ENCODE results near the gene PTPN22.
A peak's percentile ranks its signal among the peaks of the same experiment; 100 is the strongest.
"Not testable (repeated sequence)": the region's sequence is repeated elsewhere in the genome, so short reads cannot be mapped to it uniquely, and the experiment has no call there.

The PTPN22 gene

DNA sequence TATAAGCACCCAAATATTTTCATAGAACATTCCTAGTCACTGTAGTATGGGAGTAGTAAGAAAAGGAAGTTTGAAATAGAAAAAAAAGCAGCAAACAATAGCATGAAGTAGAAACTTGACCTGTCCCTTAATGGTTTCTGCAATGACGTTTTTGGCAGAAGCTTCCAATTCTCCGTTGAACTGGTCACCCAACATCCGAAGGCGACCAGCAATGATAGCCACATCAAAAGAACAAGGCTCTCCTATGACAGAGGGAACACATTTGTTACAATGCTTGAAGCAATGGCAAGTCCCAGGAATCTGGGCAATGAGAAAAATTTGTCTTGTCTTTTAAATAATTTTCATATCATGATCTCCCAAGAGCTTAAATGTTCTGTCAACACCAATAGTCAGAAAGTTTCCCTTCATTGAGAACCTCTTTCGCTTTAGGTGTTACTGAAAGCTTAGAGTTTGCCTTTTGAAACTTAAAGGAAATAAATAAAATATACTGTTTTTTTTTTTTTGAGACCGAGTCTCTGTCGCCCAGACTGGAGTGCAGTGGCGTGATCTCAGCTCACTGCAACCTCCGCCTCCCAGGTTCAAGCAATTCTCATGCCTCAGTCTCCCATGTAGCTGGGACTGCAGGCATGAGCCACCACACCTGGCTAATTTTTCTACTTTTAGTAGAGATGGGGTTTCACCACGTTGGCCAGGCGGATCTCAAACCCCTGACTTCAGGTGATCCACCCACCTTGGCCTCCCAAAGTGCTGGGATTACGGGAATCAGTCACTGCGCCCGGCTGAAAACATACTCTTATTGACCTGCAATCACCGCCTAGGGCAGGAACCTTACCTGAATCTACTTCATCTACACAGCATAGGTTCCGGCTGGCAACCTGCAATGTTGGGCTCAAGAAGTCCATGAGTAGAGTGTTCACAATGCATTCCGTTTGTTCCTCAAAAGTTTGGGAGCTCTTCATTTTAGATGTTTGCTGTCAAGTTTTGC is 15.2 kb upstream of the PTPN22 start:
- no peak for DNase-seq

DNA sequence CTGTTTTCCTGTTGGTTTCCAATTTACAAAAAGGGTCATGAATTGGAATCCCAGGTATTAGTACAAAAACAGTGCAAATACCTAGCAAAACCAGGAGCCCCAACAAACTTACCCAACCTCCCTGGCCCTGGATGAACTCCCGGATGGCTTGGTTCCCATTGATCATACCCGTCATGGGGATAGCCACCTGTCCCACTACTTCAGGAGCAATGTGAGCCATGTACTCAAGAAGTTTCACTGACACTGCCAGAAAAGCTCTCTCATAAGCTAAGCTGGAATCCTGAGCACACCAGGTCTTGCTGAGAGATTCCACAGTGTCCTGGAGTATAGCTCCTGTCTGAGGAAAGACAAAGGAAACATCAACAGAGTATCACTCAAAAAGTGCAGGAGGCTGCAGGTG is 10.1 kb upstream of the PTPN22 start:
- DNase-seq = no peak

DNA sequence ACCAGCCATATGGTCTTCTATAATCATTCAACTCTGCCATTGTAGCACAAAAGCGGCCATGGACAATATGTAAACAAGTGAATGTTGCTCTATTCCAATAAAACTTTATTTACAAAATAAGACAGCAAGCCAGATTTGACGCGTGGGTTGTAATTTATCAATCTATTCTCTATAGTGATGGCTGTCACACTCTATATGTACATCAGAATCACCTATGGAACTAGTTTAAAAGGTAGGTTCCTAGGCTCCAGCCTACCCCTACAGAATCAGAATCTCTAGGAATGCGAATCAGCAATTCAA is 8.2 kb upstream of the PTPN22 start:
- no peak for DNase-seq

DNA sequence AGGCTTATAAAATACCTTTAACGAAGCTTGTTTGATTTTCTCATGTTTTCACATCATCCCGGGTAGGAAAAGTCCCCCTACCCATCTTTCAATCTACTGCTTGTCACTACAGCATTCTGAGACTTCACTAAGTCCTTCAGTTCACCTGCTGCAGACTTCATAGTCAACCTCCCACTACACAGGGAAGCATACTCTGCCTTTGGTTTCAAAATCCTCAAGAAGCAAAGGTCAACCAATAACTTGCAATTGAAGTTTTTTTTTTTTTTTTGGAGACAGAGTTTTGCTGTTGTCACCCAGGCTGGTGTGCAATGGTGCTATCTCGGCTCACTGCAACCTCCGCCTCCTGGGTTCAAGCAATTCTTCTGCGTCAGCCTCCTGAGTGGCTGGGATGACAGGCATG is 4.7 kb upstream of the PTPN22 start:
- no peak for DNase-seq

DNA sequence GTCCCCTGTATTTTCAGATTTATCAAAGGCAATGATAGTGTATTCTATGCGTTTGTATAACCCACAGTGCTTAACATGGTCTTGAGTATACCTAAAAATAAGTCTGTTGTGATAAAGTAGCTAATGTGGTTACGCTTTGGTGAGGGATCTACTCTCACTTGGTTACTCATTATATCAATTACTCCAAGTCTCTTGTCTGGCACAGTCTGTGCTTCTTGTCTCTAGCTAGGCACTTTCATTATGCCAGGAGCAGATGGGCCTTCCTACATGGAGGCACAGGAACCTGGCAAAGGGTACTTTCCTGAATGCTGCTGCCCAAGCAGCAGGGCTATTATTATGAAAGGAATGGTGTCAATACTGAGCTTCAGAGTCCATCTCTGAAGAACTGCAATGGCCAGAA is 4.2 kb upstream of the PTPN22 start:
- no peak for DNase-seq

DNA sequence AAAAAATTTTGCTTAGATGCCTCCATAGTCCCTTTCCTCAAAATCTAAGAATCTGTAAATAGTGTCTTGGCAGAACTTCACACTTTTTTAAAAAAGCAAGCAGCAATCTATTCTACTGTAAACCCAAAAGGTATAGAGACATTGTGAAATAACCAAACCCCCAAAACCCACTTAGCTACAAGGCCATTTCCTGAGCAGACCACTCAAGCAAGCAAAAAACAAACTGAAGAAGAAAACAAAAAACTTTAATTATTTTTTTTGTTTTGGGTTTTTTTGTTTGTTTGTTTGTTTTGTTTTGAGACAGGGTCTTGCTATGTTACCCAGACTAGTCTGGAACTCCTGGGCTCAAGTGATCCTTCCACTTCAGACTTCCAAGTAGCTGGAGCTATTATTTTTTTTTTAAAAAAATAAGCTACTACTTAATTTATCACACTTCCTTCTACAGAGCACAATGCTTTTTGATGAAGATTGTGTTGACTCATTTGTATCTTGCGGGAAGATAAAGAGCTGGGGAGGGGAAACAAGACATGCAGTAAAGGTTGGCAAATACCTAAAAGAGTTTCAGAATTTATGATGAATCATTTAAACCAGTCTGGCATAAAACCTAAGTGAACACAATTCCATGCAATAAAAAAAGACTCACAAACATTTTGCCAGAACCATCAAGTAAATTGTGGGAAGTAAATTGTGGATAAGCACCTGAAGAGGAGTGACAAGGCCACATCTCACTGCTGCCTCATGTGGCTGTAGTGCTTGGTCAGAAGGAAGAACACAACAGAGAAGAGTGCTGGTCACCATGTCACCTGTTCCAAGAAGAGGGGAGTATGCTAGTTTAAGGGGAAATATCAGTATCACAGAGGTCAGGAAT is 2.7 kb upstream of the PTPN22 start:
- peak; percentile 21 for DNase-seq

DNA sequence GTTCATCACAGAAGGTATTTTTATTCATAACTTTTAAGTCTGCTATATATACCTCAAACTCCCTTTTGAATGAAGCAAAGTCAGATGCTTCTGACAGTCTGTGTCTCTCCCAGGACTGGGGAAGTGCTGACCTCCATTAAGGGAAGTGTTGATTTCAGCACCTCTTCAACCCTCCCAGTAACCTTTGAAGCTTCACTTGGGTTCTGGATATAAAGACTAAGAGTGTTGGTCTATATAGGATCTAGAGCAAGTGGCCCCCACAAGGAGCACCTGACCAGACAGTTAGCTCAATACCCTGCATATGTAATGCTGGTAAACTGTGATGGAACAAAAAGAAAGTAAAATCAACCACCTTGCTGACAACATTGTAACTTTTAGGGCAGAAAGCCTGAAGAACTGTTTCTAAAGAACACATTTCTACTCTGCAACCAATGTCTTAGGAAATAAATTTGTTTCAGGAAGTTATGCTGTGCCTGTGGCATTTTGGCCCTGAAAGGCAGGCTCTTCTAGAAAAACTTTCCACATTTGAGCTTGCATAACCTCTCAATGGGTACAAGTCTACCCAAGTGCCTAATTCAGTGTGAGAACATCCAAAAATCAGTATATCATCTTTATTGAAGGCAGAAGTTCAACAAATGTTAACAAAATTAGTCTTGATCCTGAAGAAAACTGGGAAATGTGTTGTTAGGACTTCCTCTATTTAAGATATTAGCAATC is 865 bp upstream of the PTPN22 start:
- DNase-seq = peak; percentile 24

DNA sequence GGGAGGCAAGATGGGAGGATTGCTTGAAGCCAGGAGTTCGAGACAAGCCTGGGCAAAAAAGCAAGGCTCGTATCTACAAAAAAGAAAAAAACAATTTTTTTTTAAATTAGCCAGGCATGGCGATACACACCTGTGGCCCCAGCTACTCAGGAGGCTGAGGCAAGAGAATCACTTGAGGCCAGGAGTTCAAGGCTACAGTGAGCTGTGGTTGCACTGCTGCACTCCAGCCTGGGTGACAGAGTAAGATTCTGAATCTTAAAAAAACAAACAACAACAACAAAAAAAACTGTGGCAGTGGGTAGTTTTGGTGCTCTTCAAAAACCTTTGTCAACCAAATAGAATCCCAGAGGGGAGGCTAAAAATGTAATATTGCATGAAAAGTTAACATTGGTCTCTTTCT is 734 bp downstream of the PTPN22 start:
- DNase-seq = no peak

DNA sequence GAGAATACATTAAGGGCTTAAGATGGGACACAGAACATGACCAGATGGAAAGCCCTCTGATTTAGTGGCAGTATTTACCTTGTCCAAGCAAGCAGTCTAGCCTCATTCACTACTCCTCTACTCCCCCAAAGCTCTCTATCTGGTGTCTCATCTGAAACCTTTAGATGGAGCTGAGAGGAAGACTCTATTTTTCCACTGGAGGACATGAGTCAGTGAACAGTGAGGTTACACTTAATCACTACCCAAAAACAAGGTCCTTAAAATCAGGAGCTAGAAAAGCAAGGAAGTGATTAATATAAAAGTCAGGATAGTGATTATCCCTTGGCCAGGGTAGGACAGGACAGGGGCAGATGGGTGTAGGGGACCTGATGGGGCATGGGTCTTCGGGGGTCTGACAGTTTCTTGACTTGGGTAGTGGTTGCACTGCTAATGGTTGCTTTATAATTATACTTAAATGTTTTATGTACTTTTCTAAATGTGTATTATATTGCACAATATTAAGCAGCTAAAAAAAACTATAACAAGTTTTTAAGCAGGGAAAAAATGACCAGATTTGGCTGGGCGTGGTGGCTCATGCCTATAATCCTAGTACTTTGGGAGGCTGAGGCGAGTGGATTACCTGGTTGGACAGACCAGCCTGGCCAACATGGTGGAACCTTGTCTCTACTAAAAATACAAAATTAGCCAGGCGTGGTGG is 3.0 kb downstream of the PTPN22 start:
- no peak for DNase-seq

DNA sequence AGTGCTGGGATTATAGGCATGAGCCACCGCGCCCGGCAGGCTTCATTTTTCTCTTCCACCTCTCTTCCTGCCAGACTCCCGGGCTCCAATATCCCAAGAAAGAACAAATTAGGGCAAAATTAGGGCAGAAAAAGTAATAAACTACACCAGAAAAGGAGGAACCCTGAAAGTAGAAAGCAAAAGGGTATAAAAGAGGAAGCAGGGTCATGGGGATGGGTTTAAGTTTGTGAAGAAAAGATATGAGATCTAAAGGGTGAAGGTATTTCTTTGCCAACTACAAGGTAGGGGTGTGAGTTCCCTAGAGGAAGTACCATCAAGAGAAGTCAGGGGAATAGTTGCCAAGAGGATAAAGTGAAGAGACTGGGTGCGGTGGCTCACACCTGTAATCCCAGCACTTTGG is 9.9 kb downstream of the PTPN22 start:
- no peak for DNase-seq

DNA sequence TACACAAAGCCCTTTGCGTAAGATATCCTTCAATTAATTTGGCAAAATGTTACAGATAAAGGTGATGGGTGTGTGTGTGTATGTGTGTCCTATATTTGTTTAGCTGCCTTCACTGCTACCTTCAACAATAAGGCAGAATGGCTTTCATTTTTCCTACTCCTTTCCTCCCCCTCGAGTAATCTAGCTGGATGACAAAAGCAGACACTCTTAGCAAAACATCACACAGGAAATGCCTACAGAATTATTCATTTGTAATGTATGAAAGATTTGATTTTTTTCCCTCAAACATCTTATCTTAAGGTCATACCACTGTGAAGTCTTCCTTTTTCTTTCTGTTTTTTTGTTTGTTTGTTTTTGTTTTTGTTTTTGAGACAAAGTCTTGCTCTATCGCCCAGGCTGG is 10.6 kb downstream of the PTPN22 start:
- DNase-seq = no peak

DNA sequence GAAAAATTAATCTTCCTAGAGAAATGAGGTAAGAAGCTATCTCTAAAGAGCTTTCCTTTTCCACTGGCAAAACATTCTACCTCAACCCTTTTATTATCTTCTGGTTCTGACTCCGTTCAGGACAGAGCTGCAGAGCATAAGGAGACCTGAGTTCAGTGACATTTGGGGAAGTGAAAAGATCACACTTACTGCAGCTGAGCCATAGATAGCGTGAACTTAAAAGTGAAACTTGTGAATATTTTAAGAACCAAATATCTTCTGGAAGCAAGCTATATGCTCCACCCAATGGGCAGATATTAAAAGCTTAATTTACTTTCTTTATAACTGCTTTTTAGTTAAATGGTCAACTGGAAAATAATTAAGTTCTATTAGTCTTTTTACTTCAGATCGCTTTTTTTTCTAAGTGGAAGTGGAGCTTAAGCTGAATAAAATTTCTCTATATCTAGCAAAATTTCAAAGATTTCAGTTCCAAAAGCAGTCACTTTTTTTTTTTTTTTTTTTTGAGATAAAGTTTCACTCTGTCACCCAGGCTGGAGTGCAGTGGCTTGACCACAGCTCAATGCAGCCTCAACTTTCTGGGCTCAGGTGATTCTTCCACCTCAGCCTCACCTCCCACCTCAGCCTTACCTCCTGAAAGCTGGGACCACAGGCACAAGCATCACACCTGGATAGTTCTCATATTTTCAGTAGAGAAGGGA is 11.9 kb downstream of the PTPN22 start:
- no peak for DNase-seq

DNA sequence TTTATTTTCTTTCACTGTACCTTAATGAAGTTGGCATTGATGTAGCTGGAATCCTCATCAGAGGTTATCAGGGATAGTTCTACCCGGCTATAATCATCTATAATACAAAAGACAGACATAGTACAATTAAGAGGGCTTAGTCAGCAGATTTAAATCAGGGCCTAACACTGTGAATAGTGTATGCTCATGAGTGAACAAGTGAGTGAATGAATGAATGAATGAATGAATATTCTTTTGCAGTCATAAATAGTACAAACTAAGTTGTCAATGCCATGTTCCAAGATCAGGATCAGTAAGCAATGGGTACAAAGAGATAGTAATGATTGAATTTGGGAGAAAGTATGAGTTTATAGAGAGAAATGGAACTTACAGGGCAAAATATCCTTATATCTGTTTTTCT is 12.5 kb downstream of the PTPN22 start:
- no peak for DNase-seq

DNA sequence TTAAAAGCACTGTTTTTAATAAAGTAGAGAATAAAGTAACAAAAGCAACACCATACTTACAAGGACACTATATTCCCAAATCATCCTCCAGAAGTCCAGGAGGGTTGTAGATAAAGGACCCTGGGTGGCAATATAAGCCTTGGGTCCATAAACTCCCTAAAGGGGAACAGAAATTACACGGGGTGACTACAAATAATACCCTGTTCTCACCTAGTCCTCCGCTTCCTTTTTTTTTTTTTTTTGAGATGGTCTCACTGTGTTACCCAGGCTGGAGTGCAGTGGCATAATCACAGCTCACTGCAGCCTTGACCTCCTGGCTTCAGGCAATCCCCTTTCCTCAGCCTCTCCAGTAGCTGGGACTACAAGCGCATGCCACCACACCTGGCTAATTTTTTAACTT is 13.1 kb downstream of the PTPN22 start:
- no peak for DNase-seq

DNA sequence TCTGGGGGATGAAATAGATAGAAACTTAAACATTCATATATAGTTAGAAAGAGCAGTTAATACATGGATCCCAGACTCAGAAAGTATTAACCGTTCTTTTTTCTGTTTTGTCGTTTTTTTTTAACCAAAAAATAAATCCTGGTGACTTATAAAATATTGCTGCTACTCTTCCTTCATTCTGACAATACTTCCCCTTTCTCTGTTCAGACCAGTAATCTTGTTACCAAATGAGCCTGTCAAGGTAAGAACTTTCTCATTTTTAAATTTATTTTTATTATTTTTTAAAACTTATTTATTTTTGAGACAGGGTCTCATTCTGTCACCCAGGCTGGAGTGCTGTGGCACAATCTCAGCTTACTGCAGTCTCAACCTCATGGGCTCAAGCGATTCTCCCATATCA is 13.7 kb downstream of the PTPN22 start:
- no peak for DNase-seq

DNA sequence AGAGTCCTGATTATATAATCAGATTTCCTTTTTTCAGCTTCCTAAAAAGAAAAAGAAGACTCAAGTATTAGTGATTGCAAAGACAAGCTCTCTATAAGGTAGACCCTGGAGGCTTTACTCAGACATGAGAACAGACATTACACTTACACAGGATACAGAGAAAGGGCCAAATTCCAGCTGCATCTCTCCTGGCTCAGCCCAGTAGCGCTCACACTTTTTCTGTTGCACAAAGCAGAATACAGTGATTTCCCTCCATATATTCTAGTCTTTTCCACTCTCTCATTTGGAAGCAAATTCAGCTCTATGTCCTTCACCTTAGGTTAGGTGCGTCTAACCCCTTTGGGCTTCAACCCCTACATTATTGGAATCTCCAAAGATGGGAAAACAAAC is 15.1 kb downstream of the PTPN22 start:
- DNase-seq = no peak

DNA sequence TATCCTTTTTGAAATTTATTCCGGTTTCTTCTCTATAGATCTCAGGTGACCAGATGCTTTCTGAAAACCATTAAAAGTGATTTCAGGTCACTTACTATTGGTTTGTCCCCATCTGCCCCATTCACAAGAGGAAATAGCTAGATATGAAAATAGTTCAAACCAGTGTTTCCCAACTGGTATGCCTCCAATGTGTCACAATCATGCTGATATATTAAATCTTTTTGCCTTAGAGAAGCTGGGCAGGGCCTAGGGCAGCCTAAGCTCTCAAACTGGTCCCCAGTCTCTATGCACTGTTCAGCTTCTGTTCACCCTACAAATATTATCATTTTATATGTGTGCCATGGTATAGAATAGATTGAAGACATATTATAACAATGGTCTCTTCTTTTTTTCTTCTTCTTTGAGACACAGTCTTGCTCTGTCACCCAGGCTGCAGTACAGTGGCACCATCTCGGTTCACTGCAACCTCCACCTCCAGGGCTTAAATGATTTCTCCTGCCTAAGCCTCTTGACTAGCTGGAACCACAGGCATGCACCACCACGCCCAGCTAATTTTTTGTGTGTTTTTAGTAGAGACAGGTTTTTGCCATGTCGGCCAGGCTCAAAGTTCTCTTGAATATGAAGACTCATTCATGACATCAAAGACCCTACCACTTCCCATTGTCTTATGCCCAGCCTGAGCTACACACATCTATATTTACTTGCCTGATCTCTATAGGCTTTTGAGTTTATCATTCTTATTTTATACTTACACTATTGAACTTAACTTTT is 15.7 kb downstream of the PTPN22 start:
- DNase-seq = no peak

DNA sequence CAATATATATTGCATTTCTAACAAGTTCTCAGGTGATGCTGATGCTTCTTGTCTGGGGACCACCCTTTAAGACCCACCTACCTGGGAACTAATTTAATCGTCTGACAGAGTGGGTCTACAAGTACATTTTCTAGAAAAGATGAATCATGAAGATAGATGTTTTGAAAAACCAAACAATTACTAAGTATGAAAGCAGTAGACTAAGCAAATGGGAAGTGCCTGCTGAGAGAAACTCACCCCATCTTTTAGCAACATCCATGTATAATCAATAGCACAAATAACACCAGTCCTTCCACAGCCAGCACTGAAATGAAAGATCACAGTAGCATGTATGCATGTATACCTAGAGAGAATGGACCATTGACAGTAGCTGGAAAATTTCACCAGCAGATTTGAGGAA is 17.3 kb downstream of the PTPN22 start:
- no peak for DNase-seq

DNA sequence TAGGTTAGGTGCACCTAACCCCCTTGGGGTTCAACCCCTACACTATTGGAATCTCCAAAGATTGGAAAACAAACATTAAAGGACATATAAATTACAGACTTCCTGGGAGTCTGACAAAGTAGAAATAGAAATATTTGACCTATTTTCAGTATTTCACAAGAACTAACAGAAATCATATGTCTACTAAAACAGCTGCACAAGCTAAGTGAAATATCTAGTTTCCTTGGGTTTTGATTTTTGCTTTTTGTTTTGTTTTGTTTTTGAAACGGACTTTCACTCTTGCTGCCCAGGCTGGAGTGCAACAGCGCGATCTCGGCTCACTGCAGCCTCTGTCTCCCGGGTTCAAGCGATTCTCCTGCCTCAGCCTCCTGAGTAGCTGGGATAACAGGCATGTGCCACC is 18.8 kb downstream of the PTPN22 start:
- not testable (repeated sequence) for DNase-seq

DNA sequence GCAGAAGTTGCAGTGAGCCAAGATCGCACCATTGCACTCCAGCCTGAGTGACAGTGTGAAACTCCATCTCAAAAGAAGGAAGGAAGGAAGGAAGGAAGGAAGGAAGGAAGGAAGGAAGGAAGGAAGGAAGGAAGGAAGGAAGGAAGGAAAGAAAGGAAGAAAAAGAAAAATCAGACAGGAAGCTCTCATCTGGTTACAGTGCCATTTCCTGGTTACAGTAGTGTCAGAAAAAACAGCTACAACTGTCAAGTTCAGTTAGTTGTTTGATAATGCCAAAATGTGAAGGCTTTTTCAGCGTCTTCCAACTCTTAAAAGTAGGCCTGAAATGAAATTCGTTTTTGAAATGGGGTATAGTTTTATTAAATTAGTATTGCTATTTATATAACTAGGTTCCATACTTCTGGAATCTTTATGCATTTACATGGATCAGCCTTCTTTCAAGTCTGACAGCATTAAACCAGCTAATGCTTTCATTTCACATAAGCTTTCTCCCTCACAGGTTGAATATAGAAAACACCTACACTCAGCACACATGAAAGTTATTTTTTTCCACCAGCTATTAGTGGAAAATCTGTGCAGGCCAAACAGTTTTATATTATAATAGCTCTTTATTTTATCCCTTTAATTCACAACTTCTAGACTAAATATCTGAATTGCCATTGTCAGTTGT is 21.2 kb downstream of the PTPN22 start:
- no peak for DNase-seq

DNA sequence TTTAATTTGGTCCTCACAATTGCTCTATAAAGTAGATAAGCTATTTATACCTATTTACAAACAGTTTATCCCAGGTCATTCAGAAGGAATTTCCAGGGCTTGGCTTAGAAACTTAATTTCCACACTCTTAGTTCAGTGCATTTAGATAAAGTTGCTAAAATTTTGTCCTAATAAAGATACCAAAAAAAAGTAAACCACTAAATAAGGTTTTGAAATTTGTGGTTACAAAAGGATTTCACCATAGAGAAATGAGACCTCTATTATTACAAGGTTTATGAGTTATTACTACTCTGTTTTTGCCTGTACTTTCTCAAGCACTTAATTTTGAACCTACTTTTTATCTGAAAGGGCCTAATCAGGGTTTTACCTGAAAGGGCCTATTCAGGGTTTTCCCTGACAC is 22.4 kb downstream of the PTPN22 start:
- no peak for DNase-seq

All from NK-92 treated with Interleukin-12 subunit alpha and Interleukin-12 subunit beta, amount 100 ng/mL, for 24 hours (cell line).